ENCODE results near the gene TCFL5.
A peak's percentile ranks its signal among the peaks of the same experiment; 100 is the strongest.

Gene TCFL5

DNA sequence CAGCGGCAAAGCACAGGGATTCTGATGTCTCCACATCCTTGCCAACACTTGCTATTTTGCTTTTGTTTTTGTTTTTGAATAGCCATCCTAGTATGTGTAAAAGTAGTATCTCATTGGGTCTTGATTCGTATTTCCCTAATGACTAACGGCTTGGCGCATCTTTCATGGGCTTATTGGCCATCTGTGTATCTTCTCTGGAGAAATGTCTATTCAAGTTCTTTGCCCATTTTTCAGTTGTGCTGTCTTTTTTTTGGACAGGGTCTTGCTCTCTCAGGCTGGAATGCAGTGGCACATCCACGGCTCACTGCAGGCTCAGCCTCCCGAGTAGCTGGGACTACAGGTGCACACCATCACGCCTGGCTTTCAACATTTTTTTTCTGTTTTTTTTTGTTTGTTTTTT lies 17.4 kb downstream of the TCFL5 start:
- POLR2A ChIA-PET: no interaction called here
- TF ChIP-seq, protein P1, sequence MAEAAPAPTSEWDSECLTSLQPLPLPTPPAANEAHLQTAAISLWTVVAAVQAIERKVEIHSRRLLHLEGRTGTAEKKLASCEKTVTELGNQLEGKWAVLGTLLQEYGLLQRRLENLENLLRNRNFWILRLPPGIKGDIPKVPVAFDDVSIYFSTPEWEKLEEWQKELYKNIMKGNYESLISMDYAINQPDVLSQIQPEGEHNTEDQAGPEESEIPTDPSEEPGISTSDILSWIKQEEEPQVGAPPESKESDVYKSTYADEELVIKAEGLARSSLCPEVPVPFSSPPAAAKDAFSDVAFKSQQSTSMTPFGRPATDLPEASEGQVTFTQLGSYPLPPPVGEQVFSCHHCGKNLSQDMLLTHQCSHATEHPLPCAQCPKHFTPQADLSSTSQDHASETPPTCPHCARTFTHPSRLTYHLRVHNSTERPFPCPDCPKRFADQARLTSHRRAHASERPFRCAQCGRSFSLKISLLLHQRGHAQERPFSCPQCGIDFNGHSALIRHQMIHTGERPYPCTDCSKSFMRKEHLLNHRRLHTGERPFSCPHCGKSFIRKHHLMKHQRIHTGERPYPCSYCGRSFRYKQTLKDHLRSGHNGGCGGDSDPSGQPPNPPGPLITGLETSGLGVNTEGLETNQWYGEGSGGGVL (tag by site-specific recombination; IDR thresholded peaks at IDR 0.05): no peak
- TF ChIP-seq ZNF221 (tag by site-specific recombination; IDR thresholded peaks at IDR 0.05; ENCODE audit: borderline replicate concordance) (no peak), ZNF404 (tag by site-specific recombination; IDR thresholded peaks at IDR 0.05) (no peak), ZNF18 (tag by site-specific recombination; IDR thresholded peaks at IDR 0.05) (no peak), ZNF521 (tag by site-specific recombination; IDR thresholded peaks at IDR 0.05) (no peak)
- TF ChIP-seq, protein P2, sequence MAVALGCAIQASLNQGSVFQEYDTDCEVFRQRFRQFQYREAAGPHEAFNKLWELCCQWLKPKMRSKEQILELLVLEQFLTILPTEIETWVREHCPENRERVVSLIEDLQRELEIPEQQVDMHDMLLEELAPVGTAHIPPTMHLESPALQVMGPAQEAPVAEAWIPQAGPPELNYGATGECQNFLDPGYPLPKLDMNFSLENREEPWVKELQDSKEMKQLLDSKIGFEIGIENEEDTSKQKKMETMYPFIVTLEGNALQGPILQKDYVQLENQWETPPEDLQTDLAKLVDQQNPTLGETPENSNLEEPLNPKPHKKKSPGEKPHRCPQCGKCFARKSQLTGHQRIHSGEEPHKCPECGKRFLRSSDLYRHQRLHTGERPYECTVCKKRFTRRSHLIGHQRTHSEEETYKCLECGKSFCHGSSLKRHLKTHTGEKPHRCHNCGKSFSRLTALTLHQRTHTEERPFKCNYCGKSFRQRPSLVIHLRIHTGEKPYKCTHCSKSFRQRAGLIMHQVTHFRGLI (tag by site-specific recombination; IDR thresholded peaks at IDR 0.05): no peak
- H3K4me1 ChIP-seq (ENCODE audit: control insufficient read depth, insufficient read depth, low read length): no peaks in the 10 kb centered on the region
- CTCF ChIA-PET: interaction anchor here (0.7 kb wide), 3 partner anchors 9 to 339 kb away, joined by 3 to 5 read pairs (median 4); no protein-coding TSS in a partner anchor
- peaks cover 0 to 36% of the 10 kb centered on the region in 2 experiments; a peak in 2 of 3 replicates for H3K36me3 ChIP-seq (ENCODE audit: control insufficient read depth in 2 of 2, insufficient read depth in 1 of 2, low read length in 2 of 2)
- H3K9me3 ChIP-seq (ENCODE audit: control insufficient read depth, insufficient read depth, low read depth, low read length): no peaks in the 10 kb centered on the region
- H3K27ac ChIP-seq (ENCODE audit: extremely low read depth, low read depth, low read length): no peak overlapping the region
- no peak overlapping the region for H3K4me3 ChIP-seq (ENCODE audit: low read depth, low read length)

DNA sequence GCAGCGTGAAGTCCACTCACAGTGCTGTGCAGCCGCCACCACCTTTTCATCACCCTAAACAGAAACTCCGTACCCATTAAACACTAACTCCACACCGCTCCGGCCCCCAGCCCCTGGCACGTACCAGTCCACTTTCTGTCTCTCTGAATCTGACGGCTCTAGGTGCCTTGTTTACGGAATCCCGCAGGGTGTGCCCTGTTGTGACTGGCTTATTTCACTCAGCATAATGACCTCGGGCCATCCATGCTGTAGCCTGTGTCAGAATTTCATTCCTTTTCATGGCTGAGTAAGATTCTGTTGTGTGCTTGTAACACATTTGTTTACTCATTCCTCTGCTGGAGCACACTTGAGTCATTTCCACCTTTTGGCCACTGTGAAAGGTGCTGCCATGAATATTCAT lies 18.0 kb downstream of the TCFL5 start:
- Histone ChIP-seq H3K36me3 (ENCODE audit: control insufficient read depth in 2 of 2, insufficient read depth in 1 of 2, low read length in 2 of 2) (peaks cover 0 to 37% of the 10 kb centered on the region in 2 experiments; a peak in 2 of 3 replicates), H3K4me3 (ENCODE audit: low read depth, low read length) (no peak overlapping the region), H3K27ac (ENCODE audit: extremely low read depth, low read depth, low read length) (no peak overlapping the region), H3K4me1 (ENCODE audit: control insufficient read depth, insufficient read depth, low read length) (no peaks in the 10 kb centered on the region), H3K9me3 (ENCODE audit: control insufficient read depth, insufficient read depth, low read depth, low read length) (no peaks in the 10 kb centered on the region)
- ChIA-PET CTCF (no interaction called here), POLR2A (no interaction called here)
- TF ChIP-seq ZNF394 (tag by site-specific recombination; IDR thresholded peaks at IDR 0.05; ENCODE audit: borderline replicate concordance): no peak
- TF ChIP-seq ZNF121 (tag by site-specific recombination; IDR thresholded peaks at IDR 0.05): no peak
- TF ChIP-seq ZBTB7A (tag by site-specific recombination; IDR thresholded peaks at IDR 0.05; ENCODE audit: low read depth): no peak
- TF ChIP-seq, protein P1 (tag by site-specific recombination; IDR thresholded peaks at IDR 0.05): no peak
- no peak for TF ChIP-seq ZNF155 (tag by site-specific recombination; IDR thresholded peaks at IDR 0.05)
- no peak for TF ChIP-seq ZNF174 (tag by site-specific recombination; IDR thresholded peaks at IDR 0.05)
- no peak for TF ChIP-seq KLF10 (tag by site-specific recombination; IDR thresholded peaks at IDR 0.05)
- no peak for TF ChIP-seq ZNF830 (tag by site-specific recombination; IDR thresholded peaks at IDR 0.05; ENCODE audit: low read depth)
- no peak for TF ChIP-seq ZFP37 (tag by site-specific recombination; IDR thresholded peaks at IDR 0.05)
- TF ChIP-seq ZNF26 (tag by site-specific recombination; IDR thresholded peaks at IDR 0.05): no peak
- peak; percentile 56 for TF ChIP-seq ZNF600 (tag by site-specific recombination; IDR thresholded peaks at IDR 0.05)
- peak; percentile 78 for TF ChIP-seq ZNF146 (tag by site-specific recombination; IDR thresholded peaks at IDR 0.05)
